SU-DHL-6 (cell line): Measurements from ENCODE around the gene FAM83G.

Experiments
- CTCF ChIP-seq: fragments of 200-600 bp; sonication (generic); IDR thresholded peaks from one replicate; pipeline ENCODE4 v1.5.1; 2017; ENCODE audit warnings: antibody characterized with exemption, mild to moderate bottlenecking, low read length, moderate library complexity; ENCODE audit not compliant: insufficient read depth, poor library complexity, severe bottlenecking
- EZH2phosphoT487 ChIP-seq: fragments of 200-600 bp; sonication (generic), shearing (Covaris generic); conservative IDR thresholded peaks from 2 replicates; pipeline ENCODE4 v1.6.1; 2018; ENCODE audit warnings: mild to moderate bottlenecking, antibody characterized with exemption, low read length, moderate library complexity, mixed read lengths

DNA sequence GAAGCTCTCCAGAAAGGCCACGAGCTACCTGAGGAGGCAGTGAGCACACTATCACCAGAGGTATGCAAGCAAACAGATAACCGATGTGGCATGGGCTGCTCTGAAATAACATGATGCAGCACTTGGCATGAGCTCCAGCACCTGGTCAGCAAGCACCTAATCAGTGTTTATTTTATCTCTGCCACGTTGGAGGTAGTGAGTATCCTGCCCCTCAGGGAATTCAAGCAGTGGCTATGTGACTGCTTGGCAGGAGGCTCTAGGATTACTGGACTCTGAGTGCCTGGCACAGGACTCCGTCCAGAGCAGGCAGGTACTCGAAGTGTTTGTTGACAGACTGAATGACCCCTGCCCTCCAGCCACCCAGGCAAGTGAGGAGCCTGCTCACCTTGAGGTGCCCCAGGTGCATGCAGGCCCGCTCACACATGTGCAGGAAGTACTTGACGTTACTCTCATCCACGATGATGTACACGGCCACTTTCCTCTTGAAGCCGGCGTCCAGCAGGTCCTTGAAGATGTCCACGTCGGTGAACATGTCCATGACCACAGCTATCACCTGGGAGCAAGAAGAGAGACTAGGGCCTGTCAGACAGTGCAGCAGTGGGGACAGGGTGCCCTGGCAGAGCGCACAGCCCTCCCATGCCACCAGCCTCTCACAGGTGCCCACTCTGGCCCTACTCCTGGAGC lies 16.6 kb downstream of the FAM83G start:
- no peak for TF ChIP-seq CTCF
- TF ChIP-seq EZH2phosphoT487, result no peak
